H1 (cell line): ENCODE results near the gene CAD.

Experiments
- CTCF ChIP-seq, 3 experiments: IDR thresholded peaks; 1 replicate in 2 of 3; 2 replicates in 1 of 3; pipeline versions ENCODE4 v1.5.1 to v1.6.1; 2011; ENCODE audit warnings: low read length in 3 of 3, mild to moderate bottlenecking in 3 of 3, inconsistent platforms in 2 of 3, low read depth in 1 of 3, moderate library complexity in 1 of 3; ENCODE audit not compliant: insufficient read depth in 1 of 3; ENCODE audit errors: control extremely low read depth in 1 of 3
- TAF1 ChIP-seq: IDR thresholded peaks from 2 replicates; pipeline ENCODE4 v1.6.1; 2011; ENCODE audit warnings: mild to moderate bottlenecking, low read depth, low read length
- TCF12 ChIP-seq: IDR thresholded peaks from 2 replicates; pipeline ENCODE4 v1.6.1; 2011; ENCODE audit warnings: low read depth, mild to moderate bottlenecking, low read length

GRCh38 chr2:27184115-27184514, 33.1 kb upstream of the CAD start:
- TF ChIP-seq TAF1 (no peak), CTCF (IDR thresholded peaks at IDR 0.05; ENCODE audit: control extremely low read depth in 1 of 3, insufficient read depth in 1 of 3, low read depth in 1 of 3, low read length in 3 of 3) (no peak), TCF12 (no peak)
